ENCODE results near the gene CDC34.
"Not testable (repeated sequence)": the region's sequence is repeated elsewhere in the genome, so short reads cannot be mapped to it uniquely, and the experiment has no call there.

CDC34 gene

GRCh38 chr19:574658-575526, 43.3 kb downstream of the CDC34 start:
- no peak for DNase-seq

DNA sequence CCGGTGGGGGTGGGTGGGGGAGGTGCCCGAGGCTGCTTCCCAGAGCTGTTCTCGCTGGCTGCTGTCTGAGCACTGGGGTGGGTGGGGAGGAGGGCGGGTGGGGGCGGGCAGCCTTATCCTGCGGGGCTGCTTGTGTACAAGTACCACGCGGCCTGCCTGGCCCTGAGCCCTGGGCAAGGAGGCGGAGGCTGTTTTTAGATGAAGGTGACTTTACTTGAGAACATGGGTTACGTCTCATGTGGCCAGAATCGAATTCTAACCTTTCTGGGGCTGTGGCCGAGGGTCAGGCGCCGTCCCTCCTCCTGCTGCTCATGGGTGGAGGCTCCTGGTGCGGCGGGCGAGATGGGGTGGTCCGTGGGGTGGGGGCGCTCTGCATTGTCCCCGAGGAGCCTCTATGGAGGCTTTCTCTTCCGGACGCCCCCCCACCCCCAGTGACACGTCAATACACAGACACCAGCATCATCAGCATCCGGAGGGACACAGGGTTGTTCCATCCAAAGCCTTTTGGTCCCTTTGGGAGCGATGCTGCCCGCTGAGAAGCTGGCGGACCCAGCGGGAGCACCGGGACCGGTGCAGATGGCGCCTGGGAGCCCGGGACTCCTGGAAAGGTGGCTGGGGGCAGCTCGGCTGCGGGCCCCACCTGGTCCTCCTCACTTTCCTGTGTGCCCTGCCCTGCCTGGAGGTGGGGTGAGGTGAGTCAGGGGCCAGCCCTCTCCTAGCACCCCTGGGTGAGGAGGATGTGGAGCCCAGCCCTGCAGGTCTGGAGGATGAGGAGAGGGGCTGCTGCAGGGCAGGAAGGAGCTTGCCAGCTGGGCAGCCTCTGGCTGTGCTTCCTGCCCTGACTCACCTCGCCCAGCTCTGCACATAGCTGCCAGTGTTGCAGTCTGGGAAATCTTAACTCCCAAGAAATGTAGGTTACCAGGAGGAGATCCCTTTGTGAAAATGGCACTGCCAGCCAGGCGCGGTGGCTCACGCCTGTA, 44.3 kb downstream of the CDC34 start:
- DNase-seq = no peak

- DNase-seq = no peak
Measured at GRCh38 chr19:576768-577438, 45.3 kb downstream of the CDC34 start.

GRCh38 chr19:577439-578392, 46.2 kb downstream of the CDC34 start:
- no peak for DNase-seq

DNA sequence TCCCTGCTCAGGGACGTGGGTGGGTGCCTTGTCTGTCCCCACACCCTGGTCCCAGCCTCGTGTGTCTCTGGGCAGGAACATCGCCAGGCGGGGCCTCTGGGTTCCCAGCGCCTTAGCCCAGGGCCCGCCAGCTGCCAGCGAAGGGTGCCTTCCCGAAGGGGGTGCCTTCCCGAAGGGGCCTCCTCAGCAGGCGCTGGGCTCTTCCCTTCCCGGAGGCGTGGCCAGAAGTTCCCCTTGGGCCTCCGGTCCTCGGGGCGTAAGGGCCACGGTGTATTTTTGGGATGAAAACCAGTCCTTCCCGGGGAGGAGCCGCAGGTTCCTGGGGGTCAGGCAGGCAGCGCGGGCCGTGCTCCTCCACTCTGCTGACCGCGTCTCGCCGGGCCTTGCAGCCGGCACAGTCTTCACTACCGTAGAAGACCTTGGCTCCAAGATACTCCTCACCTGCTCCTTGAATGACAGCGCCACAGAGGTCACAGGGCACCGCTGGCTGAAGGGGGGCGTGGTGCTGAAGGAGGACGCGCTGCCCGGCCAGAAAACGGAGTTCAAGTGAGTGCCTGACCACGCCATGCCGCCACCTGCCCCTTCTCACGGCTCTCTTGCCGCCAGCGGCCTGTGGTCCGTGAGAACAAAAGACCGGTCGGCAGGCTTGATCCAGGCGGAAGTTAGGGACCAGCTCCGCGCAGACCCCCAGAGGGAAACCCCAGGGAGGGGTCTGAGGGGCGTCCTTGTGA, 47.7 kb downstream of the CDC34 start:
- DNase-seq = no peak

- no peak for DNase-seq
Measured at GRCh38 chr19:579842-580155, 48.2 kb downstream of the CDC34 start.

GRCh38 chr19:580274-580835, 48.8 kb downstream of the CDC34 start:
- DNase-seq = no peak

- no peak for DNase-seq
Measured at GRCh38 chr19:581399-582111, 50.0 kb downstream of the CDC34 start.

- DNase-seq = peak; percentile 39
Measured at GRCh38 chr19:582497-583197, 51.1 kb downstream of the CDC34 start.

DNA sequence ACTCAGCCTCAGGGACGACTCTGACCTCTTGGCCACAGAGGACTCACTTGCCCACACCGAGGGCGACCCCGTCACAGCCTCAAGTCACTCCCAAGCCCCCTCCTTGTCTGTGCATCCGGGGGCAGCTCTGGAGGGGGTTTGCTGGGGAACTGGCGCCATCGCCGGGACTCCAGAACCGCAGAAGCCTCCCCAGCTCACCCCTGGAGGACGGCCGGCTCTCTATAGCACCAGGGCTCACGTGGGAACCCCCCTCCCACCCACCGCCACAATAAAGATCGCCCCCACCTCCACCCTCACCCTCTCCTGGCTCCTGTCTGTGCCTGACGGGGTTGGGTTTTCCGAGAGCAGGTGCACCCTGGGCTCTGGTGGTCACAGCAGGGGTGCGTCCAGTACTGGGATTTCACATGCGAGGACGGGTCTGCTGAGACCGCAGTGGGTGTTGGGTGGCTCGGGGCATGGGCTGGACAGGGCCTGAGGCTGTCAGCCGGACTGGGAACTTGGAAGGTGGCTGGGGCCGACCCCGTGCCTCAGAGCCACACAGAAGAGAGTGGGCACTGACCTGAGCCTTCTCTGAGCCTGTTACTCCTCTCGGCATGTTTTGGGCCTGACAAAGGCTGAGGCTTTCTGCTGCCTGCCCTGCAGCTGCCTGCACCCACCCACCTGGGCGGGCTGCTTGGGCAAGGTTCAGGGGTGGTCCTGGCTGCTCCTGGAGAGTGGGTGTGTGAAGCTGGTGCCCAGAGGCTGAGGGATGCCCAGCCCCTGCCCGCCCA, 51.8 kb downstream of the CDC34 start:
- no peak for DNase-seq

DNA sequence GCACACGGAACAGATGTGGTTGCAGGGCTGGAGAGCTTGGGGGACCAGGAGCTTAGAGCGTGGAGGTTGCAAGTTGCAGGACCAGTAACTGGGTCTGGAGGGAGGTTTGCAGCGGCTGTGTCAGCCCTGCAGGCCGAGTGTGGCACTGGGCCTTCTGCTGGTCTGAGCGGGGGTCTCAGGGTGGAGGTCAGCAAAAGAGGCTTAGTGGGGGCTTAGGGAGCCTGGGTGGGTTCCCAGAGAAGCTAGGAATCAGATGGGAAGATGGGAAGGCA, 52.3 kb downstream of the CDC34 start:
- DNase-seq = no peak

DNA sequence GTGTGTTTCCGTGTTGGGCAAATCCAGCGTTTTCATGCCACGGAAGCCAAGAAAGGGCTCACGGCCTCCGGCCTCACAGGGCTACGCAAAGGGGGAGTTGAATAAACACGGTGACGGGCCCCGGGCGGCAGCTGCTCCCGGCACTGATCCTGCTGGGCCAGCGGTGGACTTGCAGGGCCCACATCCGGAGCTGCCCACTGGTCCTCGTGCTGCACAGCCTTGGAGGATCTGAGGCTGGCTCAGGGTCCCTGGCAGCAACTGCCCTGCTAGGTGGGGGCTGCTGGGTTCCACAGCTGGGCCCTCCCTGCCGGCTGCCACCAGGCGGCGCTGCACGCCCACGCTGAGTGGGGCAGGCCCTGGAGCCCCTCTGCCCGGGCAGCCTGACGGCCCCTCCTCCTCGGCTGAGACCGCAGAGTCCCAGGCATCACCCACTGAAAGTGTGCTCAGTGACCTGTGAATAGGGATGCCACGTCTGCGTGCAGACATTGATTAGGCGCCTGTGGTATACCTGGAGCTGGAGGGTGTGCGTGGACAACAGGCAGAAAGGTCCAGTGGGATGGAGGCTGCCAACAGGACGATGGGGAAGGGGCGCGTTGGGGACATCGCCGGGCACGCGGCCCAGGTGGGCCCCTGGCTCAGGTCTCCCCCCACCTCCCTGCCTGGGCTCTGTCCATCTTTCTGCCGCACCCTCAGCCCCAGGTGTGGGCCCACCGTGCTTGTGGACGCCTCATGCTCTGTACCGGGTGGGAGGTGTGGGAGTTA, 52.9 kb downstream of the CDC34 start:
- peak; percentile 22 for DNase-seq

DNA sequence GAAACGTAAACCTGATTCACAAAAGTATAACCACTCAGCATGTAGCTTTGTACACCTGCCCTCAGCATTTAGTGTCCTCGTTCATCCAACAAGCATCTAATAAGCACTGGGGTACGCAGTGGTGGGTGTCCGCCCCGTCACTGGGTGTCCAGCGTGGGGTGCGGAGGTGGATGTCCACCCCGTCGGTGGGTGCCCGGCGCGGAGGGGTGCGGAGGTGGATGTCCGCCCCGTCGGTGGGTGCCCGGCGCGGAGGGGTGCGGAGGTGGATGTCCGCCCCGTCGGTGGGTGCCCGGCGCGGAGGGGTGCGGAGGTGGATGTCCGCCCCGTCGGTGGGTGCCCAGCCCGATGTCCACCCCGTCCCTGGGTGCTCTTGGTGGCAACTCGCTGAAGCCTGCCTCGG, 53.6 kb downstream of the CDC34 start:
- DNase-seq = not testable (repeated sequence)

- DNase-seq = no peak
Measured at GRCh38 chr19:585551-586110, 54.1 kb downstream of the CDC34 start.

DNA sequence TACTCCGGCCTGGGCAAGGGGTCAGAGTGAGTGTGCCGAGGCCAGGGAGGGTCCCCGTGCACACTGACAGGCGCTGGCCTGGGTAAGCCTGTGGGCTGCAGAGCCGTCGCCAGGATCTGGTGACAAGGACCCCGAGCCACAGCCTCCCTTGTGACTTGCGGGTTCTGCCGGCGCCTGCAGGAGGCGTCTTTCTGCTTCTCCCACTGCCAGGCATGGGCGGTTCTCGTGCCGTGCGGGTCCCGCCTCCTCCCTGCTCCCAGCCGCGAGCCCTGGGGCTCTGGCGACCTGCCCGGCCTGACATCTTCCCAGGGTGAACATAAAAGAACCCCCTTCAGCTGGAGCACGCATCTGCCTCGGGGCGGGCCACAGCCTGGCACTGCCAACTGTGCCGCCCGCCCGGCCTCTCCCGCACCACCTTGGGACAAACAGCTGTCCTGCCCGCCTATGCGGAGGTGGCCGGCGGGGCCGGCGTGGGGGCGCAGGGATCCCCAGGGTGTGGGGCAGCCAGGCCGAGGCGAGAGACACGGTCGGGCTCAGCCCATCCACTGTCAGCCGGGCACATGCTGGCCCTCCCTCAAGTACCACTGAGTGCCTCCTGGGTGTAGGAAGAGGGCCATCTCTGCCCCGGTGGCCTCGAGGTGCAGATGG, 56.7 kb downstream of the CDC34 start:
- peak; percentile 55 for DNase-seq

DNA sequence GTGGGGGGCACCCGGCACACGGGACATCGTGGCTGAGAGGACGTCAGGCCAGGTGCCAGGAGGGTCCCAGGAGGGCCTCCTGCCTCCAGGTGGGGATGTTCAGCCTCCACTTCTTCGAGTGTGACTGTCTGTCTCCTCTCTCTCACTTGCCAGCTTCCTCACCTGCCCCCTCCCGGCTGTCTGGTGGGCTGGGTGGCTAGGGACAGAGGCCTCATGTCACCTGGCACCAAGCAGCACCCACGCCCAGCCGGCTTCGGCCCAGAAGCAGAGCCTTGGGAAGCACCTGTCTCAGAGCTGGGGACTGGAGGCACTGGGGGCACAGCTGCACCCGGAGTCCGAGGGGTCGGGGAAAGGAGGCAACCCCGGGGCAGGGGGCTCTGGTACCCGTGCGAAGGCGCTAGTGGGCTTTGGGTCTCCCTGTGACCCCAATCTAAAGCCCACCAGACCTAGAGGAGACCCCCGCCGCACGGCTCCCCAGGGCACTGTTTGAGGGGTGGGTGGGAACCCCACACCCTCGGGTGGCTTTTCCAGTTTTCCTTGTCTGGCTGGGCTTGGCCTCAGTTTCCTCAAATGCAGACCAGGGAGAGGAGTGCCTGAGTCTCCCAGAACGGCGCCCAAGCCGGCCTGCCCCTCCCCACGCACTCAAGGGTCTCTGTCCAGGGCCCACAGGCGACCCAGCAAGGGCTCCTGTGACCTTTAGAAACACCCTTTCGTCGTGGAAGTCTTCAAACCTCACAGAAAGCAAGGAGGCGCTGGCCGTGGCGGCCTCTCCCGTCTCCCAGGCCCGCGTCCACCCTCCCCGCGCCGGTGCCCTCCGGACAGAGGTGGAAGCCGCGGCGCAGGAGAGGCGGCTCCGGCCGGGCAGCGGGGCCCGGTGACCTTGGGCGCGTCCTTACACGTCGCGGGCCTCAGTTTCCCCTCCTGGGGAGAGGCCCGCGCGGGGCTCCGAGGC, 57.5 kb downstream of the CDC34 start:
- DNase-seq = no peak

Measured in inflammatory macrophage treated with lipopolysaccharide for 4 hours (primary cell).